CD14-positive monocyte (primary cell): Measurements from ENCODE around the gene MSI2. TPM values are rescaled to one million over a fixed set of nuclear protein-coding genes. Genes with fewer than 3 reads are reported as not detected.

Experiments
- DNase-seq, 3 donors: peaks; one replicate each; pipeline ENCODE4 v3.0.0-alpha.2; 2011 to 2022
- H2AFZ ChIP-seq: 2 replicates; pipeline ENCODE4 v1.6.0; 2012; ENCODE audit warnings: mild to moderate bottlenecking, low read depth, low read length, inconsistent platforms; ENCODE audit not compliant: insufficient read depth, poor library complexity, severe bottlenecking
- H3K27ac ChIP-seq, 2 donors: 1 replicate in 1 of 2; 2 replicates in 1 of 2; pipeline ENCODE4 v1.5.1; 2012 to 2013; ENCODE audit warnings: low read length in 2 of 2, control low read depth in 1 of 2, inconsistent platforms in 1 of 2, low read depth in 1 of 2, mild to moderate bottlenecking in 1 of 2
- H3K27me3 ChIP-seq, 2 donors: one replicate each; pipeline versions ENCODE4 v1.6.0 to v1.6.1; 2011 to 2013; ENCODE audit warnings: low read length in 2 of 2; ENCODE audit not compliant: control insufficient read depth in 2 of 2, insufficient read depth in 2 of 2
- H3K36me3 ChIP-seq, 2 donors: replicated peaks in 1 of 2; 1 replicate in 1 of 2; 2 replicates in 1 of 2; pipeline versions ENCODE4 v1.5.1 to v1.6.1; 2012 to 2013; ENCODE audit warnings: low read length in 2 of 2, control low read depth in 1 of 2, inconsistent platforms in 1 of 2, mild to moderate bottlenecking in 1 of 2; ENCODE audit not compliant: insufficient read depth in 2 of 2, control insufficient read depth in 1 of 2
- H3K4me1 ChIP-seq, 2 donors: 1 replicate in 1 of 2; 2 replicates in 1 of 2; pipeline versions ENCODE4 v1.5.1 to v1.6.1; 2012 to 2013; ENCODE audit warnings: low read length in 2 of 2, control low read depth in 1 of 2, inconsistent platforms in 1 of 2, mild to moderate bottlenecking in 1 of 2, moderate library complexity in 1 of 2; ENCODE audit not compliant: insufficient read depth in 2 of 2, control insufficient read depth in 1 of 2
- H3K4me2 ChIP-seq: replicated peaks from 2 replicates; pipeline ENCODE3; 2012; ENCODE audit warnings: low read length, moderate library complexity, mild to moderate bottlenecking; ENCODE audit not compliant: poor library complexity, severe bottlenecking; ENCODE audit errors: extremely low read depth
- H3K4me3 ChIP-seq, 3 experiments: fragments of 200-600 bp in 1 of 3; sonication (generic) in 1 of 3; replicated peaks in 1 of 3; 1 replicate in 2 of 3; 2 replicates in 1 of 3; pipeline ENCODE4 v1.5.1; 2011 to 2013; ENCODE audit warnings: low read length in 3 of 3, mild to moderate bottlenecking in 3 of 3, control low read depth in 2 of 3, low read depth in 2 of 3, inconsistent platforms in 1 of 3, moderate library complexity in 1 of 3
- H3K79me2 ChIP-seq: 2 replicates; pipeline ENCODE4 v1.6.0; 2012; ENCODE audit warnings: mild to moderate bottlenecking, control low read depth, inconsistent platforms, low read length, moderate library complexity; ENCODE audit not compliant: insufficient read depth
- H3K9ac ChIP-seq: 2 replicates; pipeline ENCODE4 v1.6.0; 2017; ENCODE audit warnings: low read length, mild to moderate bottlenecking; ENCODE audit not compliant: insufficient read depth, poor library complexity, severe bottlenecking
- H3K9me3 ChIP-seq, 2 donors: replicated peaks in 1 of 2; 1 replicate in 1 of 2; 2 replicates in 1 of 2; pipeline versions ENCODE4 v1.5.1 to v1.6.1; 2012 to 2013; ENCODE audit warnings: low read length in 2 of 2, control low read depth in 1 of 2; ENCODE audit not compliant: control insufficient read depth in 1 of 2, insufficient read depth in 1 of 2
- H4K20me1 ChIP-seq: 2 replicates; pipeline ENCODE4 v1.6.0; 2012; ENCODE audit warnings: mild to moderate bottlenecking, low read length, control low read depth, moderate library complexity; ENCODE audit not compliant: insufficient read depth
- H3K27ac Mint-ChIP-seq, 7 donors: one replicate each; pipeline ENCODE4 v1.8.0; 2020; ENCODE audit warnings: mild to moderate bottlenecking in 7 of 7, mixed read lengths in 7 of 7, moderate library complexity in 6 of 7, inconsistent platforms in 2 of 7
- H3K27me3 Mint-ChIP-seq, 3 donors: one replicate each; pipeline ENCODE4 v1.8.0; 2021 to 2022; ENCODE audit warnings: low read depth in 3 of 3, mild to moderate bottlenecking in 3 of 3, mixed read lengths in 3 of 3, moderate library complexity in 3 of 3, inconsistent platforms in 1 of 3
- H3K36me3 Mint-ChIP-seq, 2 donors: one replicate each; pipeline ENCODE4 v1.8.0; 2020; ENCODE audit warnings: mixed read lengths in 2 of 2, inconsistent platforms in 1 of 2, mild to moderate bottlenecking in 1 of 2
- H3K4me1 Mint-ChIP-seq: one replicate; pipeline ENCODE4 v1.8.0; 2020; ENCODE audit warnings: mild to moderate bottlenecking, mixed read lengths
- H3K4me3 Mint-ChIP-seq, 2 donors: one replicate each; pipeline ENCODE4 v1.8.0; 2020; ENCODE audit warnings: mild to moderate bottlenecking in 2 of 2, mixed read lengths in 2 of 2, moderate library complexity in 1 of 2
- H3K9me3 Mint-ChIP-seq, 7 donors: one replicate each; pipeline ENCODE4 v1.8.0; 2020 to 2022; ENCODE audit warnings: mixed read lengths in 7 of 7, mild to moderate bottlenecking in 6 of 7, moderate library complexity in 6 of 7, inconsistent platforms in 2 of 7
- WGBS: methylation state at CpG from one replicate; pipeline ENCODE4 v1.1.5; 2013; ENCODE audit warnings: missing lambda C conversion rate; ENCODE audit not compliant: insufficient coverage; 5-methylcytosine and 5-hydroxymethylcytosine counted together
- intact Hi-C, 2 donors: fragments of 100-400 bp; cut with micrococcal nuclease; formaldehyde crosslinking; loops; one replicate each; pipeline versions ENCODE4 v1.15.0 to v1.15.1; 2023
- polyA plus RNA-seq, 3 donors: library from polyadenylated mRNA; depleted of rRNA in 1 of 3; unstranded in 2 of 3; stranded (reverse) in 1 of 3; fragments of 300-500 nt in 2 of 3; fragments of >200 nt in 1 of 3; fragmentation: Illumina TruSeq in 2 of 3; gene quantifications; 1 replicate in 2 of 3; 2 replicates in 1 of 3; pipeline ENCODE4 v1.2.3, GENCODE V29; 2012 to 2021
- TF ChIP-seq, protein P1 (sequence below): fragments of 200-600 bp; IDR thresholded peaks from one replicate; pipeline ENCODE4 v1.8.0; 2022; ENCODE audit warnings: antibody characterized with exemption, mild to moderate bottlenecking

Gene MSI2
- polyA plus RNA-seq, 3 donors = 0.20 to 6.6 (median 0.37) TPM

DNA sequence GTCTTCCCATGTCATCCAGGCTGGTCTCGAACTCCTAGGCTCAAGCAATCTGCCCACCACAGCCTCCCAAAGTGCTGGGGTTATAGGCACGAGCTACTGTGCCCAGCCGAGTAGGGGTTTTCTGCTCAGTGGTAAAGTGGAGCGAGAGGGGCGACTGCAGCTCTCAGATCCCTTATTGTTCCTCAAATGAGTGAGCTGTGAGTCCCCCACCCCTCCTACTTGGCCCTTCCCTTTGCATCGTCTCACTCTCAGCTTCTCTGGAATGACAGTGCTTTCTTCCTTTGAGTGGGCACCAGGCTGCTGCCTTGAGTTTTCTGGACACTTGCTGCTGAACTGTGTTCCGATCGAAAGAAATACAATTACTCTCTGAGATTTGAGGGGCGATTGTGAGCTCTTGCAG is 63.5 kb downstream of the MSI2 start:
- H3K4me1 ChIP-seq = no peaks in the 10 kb centered on the region
- peaks cover 0 to 5% of the 10 kb centered on the region in 2 donors for H3K36me3 Mint-ChIP-seq
- no peak overlapping the region for H2AFZ ChIP-seq
- 92% methylated on average over 7 of the region's 9 CpGs for WGBS
- no peak overlapping the region for H3K4me3 Mint-ChIP-seq
- TF ChIP-seq, protein P1, sequence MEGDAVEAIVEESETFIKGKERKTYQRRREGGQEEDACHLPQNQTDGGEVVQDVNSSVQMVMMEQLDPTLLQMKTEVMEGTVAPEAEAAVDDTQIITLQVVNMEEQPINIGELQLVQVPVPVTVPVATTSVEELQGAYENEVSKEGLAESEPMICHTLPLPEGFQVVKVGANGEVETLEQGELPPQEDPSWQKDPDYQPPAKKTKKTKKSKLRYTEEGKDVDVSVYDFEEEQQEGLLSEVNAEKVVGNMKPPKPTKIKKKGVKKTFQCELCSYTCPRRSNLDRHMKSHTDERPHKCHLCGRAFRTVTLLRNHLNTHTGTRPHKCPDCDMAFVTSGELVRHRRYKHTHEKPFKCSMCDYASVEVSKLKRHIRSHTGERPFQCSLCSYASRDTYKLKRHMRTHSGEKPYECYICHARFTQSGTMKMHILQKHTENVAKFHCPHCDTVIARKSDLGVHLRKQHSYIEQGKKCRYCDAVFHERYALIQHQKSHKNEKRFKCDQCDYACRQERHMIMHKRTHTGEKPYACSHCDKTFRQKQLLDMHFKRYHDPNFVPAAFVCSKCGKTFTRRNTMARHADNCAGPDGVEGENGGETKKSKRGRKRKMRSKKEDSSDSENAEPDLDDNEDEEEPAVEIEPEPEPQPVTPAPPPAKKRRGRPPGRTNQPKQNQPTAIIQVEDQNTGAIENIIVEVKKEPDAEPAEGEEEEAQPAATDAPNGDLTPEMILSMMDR = no peak
- no peak for DNase-seq
- intact Hi-C loops = no loop called here
- H3K27ac ChIP-seq = no peak overlapping the region
- no peaks in the 10 kb centered on the region for H3K27me3 ChIP-seq
- no peaks in the 10 kb centered on the region for H4K20me1 ChIP-seq
- no peaks in the 10 kb centered on the region for H3K4me1 Mint-ChIP-seq
- peaks cover 0 to 2% (median 0%) of the 10 kb centered on the region in 3 donors for H3K27me3 Mint-ChIP-seq
- H3K9me3 Mint-ChIP-seq = peaks cover 0 to 2% (median 0%) of the 10 kb centered on the region in 7 donors
- H3K9me3 ChIP-seq = no peaks in the 10 kb centered on the region
- H3K79me2 ChIP-seq = no peaks in the 10 kb centered on the region
- H3K4me2 ChIP-seq = no peak overlapping the region
- H3K27ac Mint-ChIP-seq = no peak overlapping the region
- no peak overlapping the region for H3K4me3 ChIP-seq
- no peaks in the 10 kb centered on the region for H3K36me3 ChIP-seq
- H3K9ac ChIP-seq = no peak overlapping the region

GRCh38 chr17:57323391-57323790 is 67.1 kb downstream of the MSI2 start:
- Histone ChIP-seq H3K9ac (no peak overlapping the region), H3K9me3 (no peaks in the 10 kb centered on the region), H3K27ac (no peak overlapping the region), H3K4me2 (no peak overlapping the region), H4K20me1 (peaks cover 4% of the 10 kb centered on the region), H3K27me3 (no peaks in the 10 kb centered on the region), H3K79me2 (no peaks in the 10 kb centered on the region), H2AFZ (no peak overlapping the region), H3K4me3 (no peak overlapping the region), H3K36me3 (no peaks in the 10 kb centered on the region), H3K4me1 (no peaks in the 10 kb centered on the region)
- Mint-ChIP-seq H3K4me1 (no peaks in the 10 kb centered on the region), H3K27ac (peak overlapping the region in 1 of 7 donors; percentile 41), H3K27me3 (peaks cover 0 to 3% (median 0%) of the 10 kb centered on the region in 3 donors), H3K36me3 (peaks cover 0 to 9% of the 10 kb centered on the region in 2 donors), H3K4me3 (no peak overlapping the region), H3K9me3 (peaks cover 0 to 2% (median 0%) of the 10 kb centered on the region in 7 donors)
- DNase-seq = no peak
- 97% methylated on average over 7 of the region's 10 CpGs for WGBS
- TF ChIP-seq, protein P1 = no peak
- intact Hi-C loops = no loop called here
